GM12873 (cell line): Measurements from ENCODE around the gene PDHB.

ENCODE experiments used
- CTCF ChIP-seq: IDR thresholded peaks from 2 replicates; pipeline ENCODE4 v1.5.1; 2012; ENCODE audit warnings: low read depth, mild to moderate bottlenecking, moderate library complexity, low read length, control low read depth; ENCODE audit not compliant: insufficient read depth; ENCODE audit errors: missing control alignments

Gene PDHB

GRCh38 chr3:58463181-58463941, 29.7 kb upstream of the PDHB start:
- peak; percentile 95 for TF ChIP-seq CTCF

DNA sequence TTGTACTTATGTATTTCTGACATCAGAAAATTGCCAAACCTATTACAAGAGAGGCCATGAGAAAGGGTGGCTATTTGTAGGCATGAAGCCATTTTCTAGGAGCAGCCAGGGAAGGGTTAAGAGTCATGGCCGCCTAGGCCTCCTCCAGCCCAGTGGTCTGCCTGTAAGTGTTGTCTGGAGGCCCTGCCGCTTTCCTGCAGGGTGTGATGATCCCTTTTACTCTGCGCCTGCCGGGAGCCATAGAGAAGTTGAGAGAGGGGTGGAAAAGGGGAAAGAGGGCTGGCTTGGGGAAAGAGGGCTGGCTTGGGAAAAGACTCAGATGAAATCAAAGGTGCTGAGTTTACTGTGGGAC, 29.2 kb upstream of the PDHB start:
- TF ChIP-seq CTCF, result no peak

DNA sequence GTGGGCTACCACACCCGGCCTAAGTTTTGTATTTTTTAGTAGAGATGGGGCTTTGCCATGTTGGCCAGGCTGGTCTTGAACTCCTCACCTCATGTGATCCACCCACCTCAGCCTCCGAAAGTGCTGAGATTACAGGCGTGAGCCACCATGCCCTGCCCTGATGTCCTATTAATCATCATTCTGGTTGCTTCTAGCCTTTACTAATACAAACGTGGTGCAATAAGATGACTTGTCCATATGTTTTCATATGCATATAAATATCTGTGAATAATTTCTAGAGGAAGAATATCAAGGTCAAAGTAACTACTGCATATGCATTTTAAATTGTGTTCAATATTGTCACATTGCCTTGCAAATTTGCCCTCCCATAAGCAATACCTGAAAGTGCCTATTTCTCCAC, 25.5 kb upstream of the PDHB start:
- no peak for TF ChIP-seq CTCF

- TF ChIP-seq CTCF, result no peak
These were observed 18.5 kb upstream of the PDHB start for GRCh38 chr3:58452176-58452575.

DNA sequence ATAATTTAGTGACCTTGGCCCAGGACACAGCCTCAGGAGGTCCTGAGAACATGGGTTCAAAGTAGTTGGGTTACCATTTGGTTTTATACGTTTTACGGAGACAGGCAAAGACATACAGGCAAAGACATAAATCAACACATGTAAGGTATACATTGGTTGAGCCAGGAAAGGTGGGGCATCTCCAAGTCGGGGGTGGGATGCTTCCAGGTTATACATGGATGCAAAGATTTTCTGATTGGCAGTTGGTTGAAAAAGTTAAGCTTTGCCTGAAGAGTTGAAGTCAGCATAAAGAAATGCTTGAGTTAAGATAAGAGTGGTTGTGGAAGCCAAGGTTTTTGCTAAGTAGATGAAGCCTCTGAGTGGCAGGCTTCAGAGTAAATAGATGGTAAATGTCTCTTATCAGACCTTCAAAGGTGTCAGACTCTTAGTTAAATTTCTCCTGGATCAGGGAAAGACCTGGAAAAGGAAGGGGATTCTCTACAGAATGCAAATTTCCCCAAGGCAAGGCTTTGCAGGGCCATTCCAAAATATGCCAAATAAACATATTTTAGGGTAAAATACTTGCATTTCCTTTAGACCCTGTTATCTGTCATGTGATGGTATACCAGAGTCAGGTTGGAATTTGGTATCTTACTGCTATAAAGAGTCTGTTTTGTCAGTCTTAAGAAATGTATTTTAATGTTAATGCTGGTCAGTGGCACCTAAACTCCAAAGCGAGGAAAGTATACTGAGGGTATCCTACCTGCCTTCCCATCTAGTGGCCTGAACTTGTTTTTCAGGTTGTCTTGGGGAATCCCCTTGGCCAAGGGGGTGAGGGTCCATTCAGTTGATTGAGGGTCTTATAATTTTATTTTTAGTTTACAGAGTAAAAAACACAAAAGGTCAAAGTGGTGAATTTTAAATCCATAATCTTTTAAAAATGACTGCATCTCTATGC, 8.2 kb upstream of the PDHB start:
- TF ChIP-seq CTCF, result no peak

GRCh38 chr3:58434990-58435389, 1.4 kb upstream of the PDHB start:
- no peak for TF ChIP-seq CTCF

- no peak for TF ChIP-seq CTCF
These were observed 879 bp upstream of the PDHB start for GRCh38 chr3:58434511-58434910.
